Renal pelvis (tissue), 4 donors: ENCODE data around the gene ATG5. TPM values are rescaled to one million over a fixed set of nuclear protein-coding genes. Genes with fewer than 3 reads are reported as not detected.
"Not testable (repeated sequence)": the region's sequence is repeated elsewhere in the genome, so short reads cannot be mapped to it uniquely, and the experiment has no call there.

Experiments used
- DNase-seq: peaks from one replicate; pipeline ENCODE4 v3.0.0-alpha.2; 2013
- polyA plus RNA-seq, 3 donors: library from polyadenylated mRNA; unstranded; fragments of 120-200 nt; gene quantifications; one replicate each; pipeline ENCODE4 v1.2.1, GENCODE V29; 2013; ENCODE audit not compliant: insufficient read length in 3 of 3

ATG5 gene
- polyA plus RNA-seq, 3 donors: 43.9 to 49.6 (median 46.1) TPM

- not testable (repeated sequence) for DNase-seq
Measured at GRCh38 chr6:106269268-106269919, 56.2 kb downstream of the ATG5 start.

- not testable (repeated sequence) for DNase-seq
Measured at GRCh38 chr6:106268500-106268899, 57.1 kb downstream of the ATG5 start.

- DNase-seq: not testable (repeated sequence)
Measured at GRCh38 chr6:106264433-106264832, 61.1 kb downstream of the ATG5 start.

GRCh38 chr6:106259748-106260147 is 65.8 kb downstream of the ATG5 start:
- DNase-seq: not testable (repeated sequence)

- DNase-seq: no peak
Measured at GRCh38 chr6:106258726-106259125, 66.8 kb downstream of the ATG5 start.

GRCh38 chr6:106257195-106257594 is 68.4 kb downstream of the ATG5 start:
- no peak for DNase-seq

GRCh38 chr6:106256201-106256968 is 69.2 kb downstream of the ATG5 start:
- DNase-seq: no peak

GRCh38 chr6:106255306-106255705 is 70.3 kb downstream of the ATG5 start:
- DNase-seq: no peak

GRCh38 chr6:106254636-106255035 is 70.9 kb downstream of the ATG5 start:
- DNase-seq: no peak

GRCh38 chr6:106253731-106254130 is 71.8 kb downstream of the ATG5 start:
- no peak for DNase-seq

GRCh38 chr6:106253172-106253571 is 72.4 kb downstream of the ATG5 start:
- DNase-seq: no peak

- DNase-seq: no peak
Measured at GRCh38 chr6:106252687-106253086, 72.9 kb downstream of the ATG5 start.

GRCh38 chr6:106251531-106252255 is 73.9 kb downstream of the ATG5 start:
- DNase-seq: not testable (repeated sequence)

- DNase-seq: no peak
Measured at GRCh38 chr6:106250953-106251352, 74.6 kb downstream of the ATG5 start.

GRCh38 chr6:106249658-106250057 is 75.9 kb downstream of the ATG5 start:
- DNase-seq: no peak

GRCh38 chr6:106247733-106248132 is 77.8 kb downstream of the ATG5 start:
- DNase-seq: no peak

- DNase-seq: no peak
Measured at GRCh38 chr6:106247293-106247692, 78.3 kb downstream of the ATG5 start.

- DNase-seq: no peak
Measured at GRCh38 chr6:106244931-106245330, 80.6 kb downstream of the ATG5 start.

GRCh38 chr6:106244521-106244920 is 81.0 kb downstream of the ATG5 start:
- no peak for DNase-seq

- DNase-seq: no peak
Measured at GRCh38 chr6:106243261-106243660, 82.3 kb downstream of the ATG5 start.

GRCh38 chr6:106241498-106241897 is 84.1 kb downstream of the ATG5 start:
- no peak for DNase-seq

- no peak for DNase-seq
Measured at GRCh38 chr6:106237286-106237685, 88.3 kb downstream of the ATG5 start.
